ENCODE measurements around the gene DZANK1.

GRCh38 chr20:18477218-18477617 is 10.4 kb upstream of the DZANK1 start:
- TF ChIP-seq CTCF (IDR thresholded peaks at IDR 0.05): no peak
- no peak for TF ChIP-seq POLR2A (IDR thresholded peaks at IDR 0.05)

Measured in ovary (tissue), 3 donors.